ENCODE measurements around the gene FMN2.

FMN2 gene

GRCh38 chr1:240091614-240092300 lies at the start of gene FMN2:
FMN2 (plus strand) TSS chr1:240091883; CDS start chr1:240092110, 227 bp downstream.
- DNase-seq (ENCODE audit: low spot score), result peak; percentile 94

DNA sequence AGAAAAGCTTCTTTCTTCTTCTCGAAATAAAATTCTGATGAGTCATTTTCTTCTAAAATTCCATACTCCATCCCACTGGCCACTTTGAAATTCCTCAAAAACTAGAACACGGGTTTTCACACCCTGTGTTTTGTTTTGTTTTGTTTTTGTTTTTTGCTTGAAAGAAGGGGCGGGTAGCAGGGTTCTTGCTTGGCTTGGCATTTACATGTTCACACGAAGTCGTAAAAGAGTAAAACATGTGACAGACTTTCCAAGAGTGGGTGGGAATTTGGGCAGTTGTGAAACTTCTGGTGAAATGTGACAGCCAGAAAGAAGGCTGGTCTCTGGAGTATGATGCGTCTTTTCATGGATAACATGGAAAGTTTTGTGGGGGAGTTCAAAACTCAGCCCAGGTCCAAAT lies 47.1 kb upstream of the FMN2 start:
- peak; percentile 62 for DNase-seq (ENCODE audit: low spot score)

DNA sequence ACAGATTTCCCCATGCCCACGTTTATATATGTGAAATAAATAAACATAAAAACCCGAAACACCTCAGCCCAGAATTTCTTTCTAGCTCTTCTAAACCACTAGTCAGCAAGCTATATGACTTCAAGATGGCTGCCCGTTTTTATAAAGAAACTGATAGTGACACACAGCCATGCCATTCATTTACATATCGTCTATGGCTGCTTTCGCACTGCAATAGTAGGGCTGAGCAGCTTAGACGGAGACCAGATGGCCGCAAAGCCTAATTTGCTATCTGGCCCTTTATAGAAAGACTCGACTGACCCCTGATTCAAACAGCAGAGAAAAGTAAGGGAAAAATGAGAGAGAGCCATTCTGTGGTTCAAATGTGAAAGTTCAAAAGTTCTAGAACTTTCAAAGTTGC lies 45.7 kb upstream of the FMN2 start:
- no peak for DNase-seq (ENCODE audit: low spot score)

DNA sequence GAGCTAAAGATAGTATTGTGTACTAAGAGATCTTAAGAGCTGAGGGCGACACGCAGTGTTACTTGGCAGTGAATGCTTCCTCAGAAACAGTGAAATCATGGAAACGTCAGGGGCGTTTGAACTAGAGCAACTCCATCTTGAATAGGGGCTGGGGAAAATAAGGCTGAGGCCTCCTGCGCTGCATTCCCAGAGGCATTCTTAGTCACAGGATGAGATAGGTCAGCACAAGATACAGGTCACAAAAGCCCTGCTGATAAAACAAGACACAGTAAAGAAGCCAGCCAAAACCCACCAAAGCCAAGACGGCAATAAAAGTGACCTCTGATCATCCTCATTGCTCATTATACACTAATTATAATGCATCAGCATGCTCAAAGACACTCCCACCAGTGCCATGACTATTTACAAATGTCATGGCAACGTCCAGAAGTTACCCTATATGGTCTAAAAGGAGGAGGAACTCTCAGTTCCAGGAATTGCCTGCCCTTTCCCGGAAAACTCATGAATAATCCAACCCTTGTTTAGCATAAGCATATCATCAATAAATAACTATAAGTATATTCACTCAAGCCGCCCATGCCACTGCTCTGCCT lies 37.5 kb upstream of the FMN2 start:
- DNase-seq (ENCODE audit: low spot score), result no peak

- DNase-seq (ENCODE audit: low spot score), result no peak
Observed at GRCh38 chr1:240055936-240056335, 35.7 kb upstream of the FMN2 start.

- DNase-seq (ENCODE audit: low spot score), result no peak
Observed at GRCh38 chr1:240056350-240056749, 35.3 kb upstream of the FMN2 start.

GRCh38 chr1:240058049-240058448 lies 33.6 kb upstream of the FMN2 start:
- no peak for DNase-seq (ENCODE audit: low spot score)

- DNase-seq (ENCODE audit: low spot score), result no peak
Observed at GRCh38 chr1:240068961-240069360, 22.7 kb upstream of the FMN2 start.

DNA sequence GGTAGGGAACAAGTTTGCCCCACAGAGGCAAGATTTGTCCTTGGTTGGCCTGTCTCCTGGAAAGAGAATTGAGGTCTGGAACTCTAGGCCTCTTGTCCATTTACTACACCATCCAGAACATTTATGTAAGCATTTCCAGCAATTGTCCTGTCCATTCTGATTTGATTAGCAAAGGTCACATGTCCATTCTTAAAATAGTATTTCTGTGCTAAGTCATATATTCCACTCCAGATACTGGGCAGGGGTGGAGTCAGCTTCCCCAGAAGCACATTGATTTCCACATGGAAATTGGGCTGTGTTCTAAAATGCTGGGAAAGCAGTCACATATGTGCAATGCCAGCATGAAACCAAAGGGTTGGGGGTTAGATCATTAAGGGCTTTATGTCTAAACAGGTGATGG lies 21.5 kb upstream of the FMN2 start:
- no peak for DNase-seq (ENCODE audit: low spot score)

GRCh38 chr1:240073097-240073496 lies 18.6 kb upstream of the FMN2 start:
- no peak for DNase-seq (ENCODE audit: low spot score)

DNA sequence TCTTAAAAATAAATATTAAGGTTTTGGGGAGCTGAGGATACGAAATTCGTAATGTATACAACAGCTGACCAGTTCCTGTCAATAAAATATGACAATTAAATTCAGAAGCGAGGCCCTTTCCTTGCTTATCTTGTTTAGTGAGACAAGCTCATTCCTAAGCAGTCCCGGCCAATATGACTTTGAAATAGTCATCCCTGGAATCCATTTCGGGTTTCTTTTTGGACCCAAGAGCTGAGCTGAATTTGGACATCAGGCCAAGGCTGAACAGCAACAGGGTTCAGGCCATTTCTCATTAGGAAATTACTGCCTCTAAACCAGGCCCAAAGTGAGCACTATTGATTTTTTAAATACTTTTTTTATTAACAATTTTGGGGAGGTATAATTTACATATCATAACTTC lies 17.3 kb upstream of the FMN2 start:
- no peak for DNase-seq (ENCODE audit: low spot score)

- DNase-seq (ENCODE audit: low spot score), result no peak
Observed at GRCh38 chr1:240074908-240075307, 16.8 kb upstream of the FMN2 start.

- no peak for DNase-seq (ENCODE audit: low spot score)
Observed at GRCh38 chr1:240084337-240084736, 7.3 kb upstream of the FMN2 start.

DNA sequence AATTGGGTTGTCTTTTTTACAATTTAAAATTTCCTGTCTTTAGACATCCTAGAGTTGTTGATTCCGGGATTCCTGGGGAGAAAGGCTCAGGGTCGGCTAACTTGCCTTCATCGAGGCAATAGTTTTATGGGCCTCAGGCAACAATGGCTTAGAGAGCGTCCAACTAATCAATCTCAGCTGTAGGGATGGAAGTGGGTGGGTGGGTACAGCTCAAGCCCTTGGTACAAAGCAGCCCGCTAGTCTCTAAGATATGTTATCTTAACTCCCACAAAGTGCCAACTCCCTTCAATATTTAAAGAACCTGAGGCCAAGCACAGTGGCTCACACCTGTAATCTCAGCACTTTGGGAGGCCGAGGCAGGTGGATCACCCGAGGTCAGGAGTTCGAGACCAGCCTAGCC lies 6.9 kb upstream of the FMN2 start:
- DNase-seq (ENCODE audit: low spot score), result no peak

DNA sequence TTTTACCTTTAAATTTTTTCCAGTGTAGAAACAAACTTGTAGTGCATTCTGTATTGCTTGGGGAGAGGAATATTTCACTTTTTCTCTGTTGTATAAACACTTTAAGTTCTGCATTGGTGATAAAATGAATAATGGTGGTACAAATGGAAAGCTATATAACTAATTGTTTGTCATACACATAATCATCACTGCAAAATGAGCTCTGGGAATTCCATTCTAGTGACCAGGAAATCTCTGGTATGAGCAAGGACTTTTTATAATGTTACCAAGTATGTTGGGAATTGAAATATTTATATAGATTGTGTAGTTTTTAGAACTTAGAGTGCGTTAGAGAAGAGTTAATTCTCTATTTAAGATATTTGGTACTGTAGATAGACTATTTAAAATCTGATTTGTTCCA lies 5.0 kb upstream of the FMN2 start:
- DNase-seq (ENCODE audit: low spot score), result peak; percentile 46

DNA sequence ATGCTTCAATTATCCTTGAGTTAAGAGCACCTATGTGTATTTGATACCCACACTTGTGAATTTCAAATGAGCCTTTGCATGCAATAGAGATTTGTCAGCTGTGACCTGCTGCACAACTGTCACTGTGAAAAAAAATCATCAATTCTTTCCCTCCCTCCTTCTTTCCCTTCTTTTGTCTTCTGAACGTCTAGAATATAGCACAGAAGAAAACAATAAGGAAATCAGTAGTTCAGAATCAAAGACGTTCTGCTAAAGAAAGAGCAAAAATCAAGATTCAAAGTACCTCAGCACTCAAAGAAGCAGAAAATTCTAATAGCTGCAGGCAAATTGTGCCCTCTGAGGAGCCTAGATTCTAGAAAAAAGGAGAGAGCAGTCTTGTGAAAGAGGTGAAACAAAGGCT lies 1.7 kb upstream of the FMN2 start:
- no peak for DNase-seq (ENCODE audit: low spot score)

DNA sequence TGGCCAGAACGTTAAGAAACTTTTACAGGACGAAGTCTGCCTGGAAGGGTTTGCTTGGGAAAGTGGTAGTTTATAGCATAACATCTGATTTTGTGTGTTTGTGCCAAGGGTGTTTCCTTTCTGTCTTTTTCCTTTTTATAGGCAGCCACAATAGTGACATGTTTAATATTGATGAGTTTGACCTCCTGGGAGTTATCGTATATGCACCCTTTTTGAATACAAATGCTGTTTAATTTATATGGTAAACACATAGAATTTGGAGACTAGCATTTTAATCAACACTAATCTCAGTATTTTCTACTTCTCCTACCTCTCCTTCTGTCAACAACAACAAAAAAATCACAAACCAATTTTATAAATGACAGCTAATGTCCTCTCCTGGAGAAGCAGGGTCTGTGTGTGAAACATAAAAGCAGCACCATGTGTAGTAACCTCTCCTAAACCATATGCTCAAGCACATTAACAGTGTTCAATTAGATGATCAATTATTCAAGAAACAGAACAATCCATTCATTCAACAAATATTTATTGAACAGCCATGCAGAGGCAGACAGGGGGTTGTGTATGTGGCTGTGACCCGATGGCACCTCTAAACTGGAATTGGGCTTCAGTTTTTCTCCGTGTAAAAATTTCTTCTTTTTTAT lies 604 bp upstream of the FMN2 start:
- DNase-seq (ENCODE audit: low spot score), result no peak

GRCh38 chr1:240092301-240093119 lies 827 bp downstream of the FMN2 start:
- peak; percentile 81 for DNase-seq (ENCODE audit: low spot score)

DNA sequence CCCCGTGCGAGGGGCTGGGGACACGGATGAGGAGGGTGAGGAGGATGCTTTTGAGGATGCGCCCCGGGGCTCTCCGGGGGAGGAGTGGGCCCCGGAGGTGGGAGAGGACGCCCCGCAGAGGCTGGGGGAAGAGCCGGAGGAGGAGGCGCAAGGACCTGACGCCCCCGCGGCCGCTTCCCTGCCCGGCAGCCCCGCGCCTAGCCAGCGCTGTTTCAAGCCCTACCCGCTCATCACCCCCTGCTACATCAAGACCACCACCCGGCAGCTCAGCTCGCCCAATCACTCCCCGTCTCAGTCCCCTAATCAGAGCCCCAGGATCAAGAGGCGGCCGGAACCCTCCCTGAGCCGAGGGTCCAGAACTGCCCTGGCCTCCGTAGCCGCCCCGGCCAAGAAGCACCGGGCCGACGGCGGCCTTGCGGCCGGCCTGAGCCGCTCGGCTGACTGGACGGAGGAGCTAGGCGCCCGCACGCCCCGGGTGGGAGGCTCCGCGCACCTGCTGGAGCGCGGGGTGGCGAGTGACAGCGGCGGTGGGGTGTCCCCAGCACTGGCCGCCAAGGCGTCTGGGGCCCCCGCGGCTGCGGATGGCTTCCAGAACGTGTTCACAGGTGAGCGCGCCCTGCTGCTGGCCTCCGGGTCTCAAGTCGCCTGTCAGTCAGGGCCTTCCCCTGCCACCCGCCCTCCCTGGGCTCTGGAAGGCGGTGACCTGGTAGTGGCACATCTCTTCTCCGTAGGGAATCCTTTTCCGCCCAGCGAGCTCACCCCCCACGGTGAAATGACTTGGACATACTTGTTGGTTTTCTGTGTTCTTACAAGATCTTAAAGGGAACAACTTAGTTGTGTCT lies 1.7 kb downstream of the FMN2 start:
- peak; percentile 48 for DNase-seq (ENCODE audit: low spot score)

DNA sequence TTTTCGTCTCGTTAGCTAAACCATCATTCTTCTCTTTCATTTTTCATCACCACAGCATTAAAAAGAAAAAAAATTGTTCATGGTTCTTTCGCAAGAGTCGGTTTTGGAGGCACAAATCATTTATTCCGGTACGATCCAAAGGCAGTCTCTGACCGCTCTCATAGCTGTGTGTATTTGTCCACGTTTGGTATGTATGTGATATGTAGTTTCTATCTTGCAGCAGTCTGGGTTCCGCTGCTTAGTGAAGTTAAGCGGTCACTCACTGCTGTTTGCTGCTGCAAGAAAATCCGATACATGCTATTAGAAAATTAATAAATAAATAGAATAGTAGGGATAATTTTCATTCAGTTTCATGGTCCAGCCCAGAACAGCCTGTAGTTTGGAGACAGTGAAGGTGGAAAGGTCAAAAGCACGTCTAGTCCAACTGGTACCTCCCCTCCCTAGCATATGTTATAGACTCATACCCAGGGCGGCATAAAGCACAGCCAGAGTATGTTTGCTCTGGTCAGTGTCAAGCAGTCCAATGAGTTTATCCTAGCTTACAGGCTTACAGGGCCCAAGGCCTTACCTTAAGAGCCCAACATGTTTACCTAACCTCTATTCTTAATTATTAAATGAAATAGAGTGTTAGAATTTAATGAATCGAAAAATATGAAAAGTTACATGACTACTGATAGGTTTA lies 2.5 kb downstream of the FMN2 start:
- DNase-seq (ENCODE audit: low spot score), result no peak

GRCh38 chr1:240096974-240097373 lies 5.3 kb downstream of the FMN2 start:
- no peak for DNase-seq (ENCODE audit: low spot score)

Data from GM03348 (cell line).